Chondrocyte (in vitro differentiated cells): ENCODE data around the gene WDR18. TPM values are rescaled to one million over a fixed set of nuclear protein-coding genes. Genes with fewer than 3 reads are reported as not detected.

ENCODE experiments used
- DNase-seq: peaks from one replicate; pipeline ENCODE4 v3.0.0; 2021; ENCODE audit warnings: mixed read lengths, low spot score
- H3K27ac Mint-ChIP-seq: one replicate; pipeline ENCODE4 v1.8.0; 2021; ENCODE audit warnings: mild to moderate bottlenecking, moderate library complexity, mixed read lengths; ENCODE audit not compliant: unreplicated experiment
- H3K27me3 Mint-ChIP-seq: 2 replicates; pipeline ENCODE4 v1.8.0; 2021; ENCODE audit warnings: low read depth, mixed read lengths
- H3K36me3 Mint-ChIP-seq: 2 replicates; pipeline ENCODE4 v1.8.0; 2021; ENCODE audit warnings: low read depth, mixed read lengths
- H3K4me1 Mint-ChIP-seq: 2 replicates; pipeline ENCODE4 v1.8.0; 2021; ENCODE audit warnings: low read depth, mild to moderate bottlenecking, mixed read lengths
- H3K4me3 Mint-ChIP-seq: one replicate; pipeline ENCODE4 v1.8.0; 2021; ENCODE audit warnings: mild to moderate bottlenecking, moderate library complexity, mixed read lengths; ENCODE audit not compliant: unreplicated experiment
- H3K9me3 Mint-ChIP-seq: 2 replicates; pipeline ENCODE4 v1.8.0; 2021; ENCODE audit warnings: low read depth, mixed read lengths
- long read RNA-seq: library from polyadenylated mRNA; stranded (forward); transcript quantifications from one replicate; pipeline ENCODE4 v2.0.0, GENCODE V29; 2021
- total RNA-seq: library from RNA; stranded (reverse); gene quantifications from 3 replicates; pipeline ENCODE4 v1.2.1, GENCODE V29; 2021
- TF ChIP-seq, protein P1 (sequence below): fragments of 200-600 bp; sonication (generic); IDR thresholded peaks from 2 replicates; pipeline ENCODE4 v1.5.0; 2021; ENCODE audit warnings: antibody characterized with exemption, mild to moderate bottlenecking, moderate library complexity

WDR18 gene, protein sequence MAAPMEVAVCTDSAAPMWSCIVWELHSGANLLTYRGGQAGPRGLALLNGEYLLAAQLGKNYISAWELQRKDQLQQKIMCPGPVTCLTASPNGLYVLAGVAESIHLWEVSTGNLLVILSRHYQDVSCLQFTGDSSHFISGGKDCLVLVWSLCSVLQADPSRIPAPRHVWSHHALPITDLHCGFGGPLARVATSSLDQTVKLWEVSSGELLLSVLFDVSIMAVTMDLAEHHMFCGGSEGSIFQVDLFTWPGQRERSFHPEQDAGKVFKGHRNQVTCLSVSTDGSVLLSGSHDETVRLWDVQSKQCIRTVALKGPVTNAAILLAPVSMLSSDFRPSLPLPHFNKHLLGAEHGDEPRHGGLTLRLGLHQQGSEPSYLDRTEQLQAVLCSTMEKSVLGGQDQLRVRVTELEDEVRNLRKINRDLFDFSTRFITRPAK
- total RNA-seq, result 42.1 to 48.5 TPM (median 48.0 TPM) in 3 replicates
- long read RNA-seq, transcript WDR18-204 (9 exons, 1,465 nt), result minor isoform, 5 of 165 reads
- long read RNA-seq, transcript WDR18-202 (10 exons, 1,608 nt), result major isoform, 138 of 165 reads
- long read RNA-seq, partial matches to known transcripts, result 3 of 165 reads
- long read RNA-seq, other reads (novel, unspliced or antisense), result 19 of 165 reads

DNA sequence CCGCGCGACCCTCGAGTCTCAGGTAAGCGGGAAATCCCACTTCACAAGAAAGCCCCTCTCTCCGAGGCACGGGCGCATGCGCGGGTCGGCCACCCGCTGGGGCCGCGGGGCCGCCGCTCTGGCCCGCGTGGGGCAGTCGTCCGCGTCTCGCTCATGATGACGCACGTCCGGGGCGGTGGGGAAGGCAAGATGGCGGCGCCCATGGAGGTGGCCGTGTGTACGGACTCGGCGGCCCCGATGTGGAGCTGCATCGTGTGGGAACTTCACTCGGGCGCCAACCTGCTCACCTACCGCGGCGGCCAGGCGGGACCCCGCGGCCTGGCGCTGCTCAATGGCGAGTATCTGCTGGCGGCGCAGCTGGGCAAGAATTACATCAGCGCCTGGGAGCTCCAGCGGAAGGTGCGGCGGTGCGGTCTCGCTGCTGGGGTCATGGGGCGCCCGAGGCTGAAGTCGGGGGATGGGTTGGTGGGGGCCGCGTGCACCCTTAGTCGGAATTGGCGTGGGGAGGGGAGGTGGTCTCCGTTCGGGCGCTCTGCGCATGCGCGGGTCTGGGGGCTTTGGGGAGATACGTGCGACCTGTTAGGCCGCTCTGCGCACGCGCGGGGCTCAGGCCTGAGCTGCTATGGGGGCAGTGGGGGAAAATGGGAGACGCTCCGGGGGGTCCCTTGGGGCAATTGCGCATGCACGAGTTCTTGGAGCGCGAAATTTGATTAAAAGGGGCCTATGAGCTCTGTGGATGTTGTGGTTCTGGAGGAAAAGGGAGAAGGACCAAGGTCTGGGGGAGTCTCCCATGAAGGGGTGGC is at the start of gene WDR18:
Gene WDR18 (plus strand): TSS at position 181 of the 803 bp plus-strand sequence. CDS start 9 bp downstream, at position 190.
- peak; percentile 98 for DNase-seq
- no peaks in the 10 kb centered on the region for H3K27me3 Mint-ChIP-seq
- peaks cover 12% of the 10 kb centered on the region for H3K4me1 Mint-ChIP-seq
- H3K9me3 Mint-ChIP-seq, result no peaks in the 10 kb centered on the region
- peaks cover 5% of the 10 kb centered on the region for H3K36me3 Mint-ChIP-seq
- peak within 1 kb of the TSS; percentile 94 for H3K4me3 Mint-ChIP-seq
- TF ChIP-seq, protein P1, sequence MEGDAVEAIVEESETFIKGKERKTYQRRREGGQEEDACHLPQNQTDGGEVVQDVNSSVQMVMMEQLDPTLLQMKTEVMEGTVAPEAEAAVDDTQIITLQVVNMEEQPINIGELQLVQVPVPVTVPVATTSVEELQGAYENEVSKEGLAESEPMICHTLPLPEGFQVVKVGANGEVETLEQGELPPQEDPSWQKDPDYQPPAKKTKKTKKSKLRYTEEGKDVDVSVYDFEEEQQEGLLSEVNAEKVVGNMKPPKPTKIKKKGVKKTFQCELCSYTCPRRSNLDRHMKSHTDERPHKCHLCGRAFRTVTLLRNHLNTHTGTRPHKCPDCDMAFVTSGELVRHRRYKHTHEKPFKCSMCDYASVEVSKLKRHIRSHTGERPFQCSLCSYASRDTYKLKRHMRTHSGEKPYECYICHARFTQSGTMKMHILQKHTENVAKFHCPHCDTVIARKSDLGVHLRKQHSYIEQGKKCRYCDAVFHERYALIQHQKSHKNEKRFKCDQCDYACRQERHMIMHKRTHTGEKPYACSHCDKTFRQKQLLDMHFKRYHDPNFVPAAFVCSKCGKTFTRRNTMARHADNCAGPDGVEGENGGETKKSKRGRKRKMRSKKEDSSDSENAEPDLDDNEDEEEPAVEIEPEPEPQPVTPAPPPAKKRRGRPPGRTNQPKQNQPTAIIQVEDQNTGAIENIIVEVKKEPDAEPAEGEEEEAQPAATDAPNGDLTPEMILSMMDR, result peak; percentile 22
- H3K27ac Mint-ChIP-seq, result peak within 1 kb of the TSS; percentile 94

DNA sequence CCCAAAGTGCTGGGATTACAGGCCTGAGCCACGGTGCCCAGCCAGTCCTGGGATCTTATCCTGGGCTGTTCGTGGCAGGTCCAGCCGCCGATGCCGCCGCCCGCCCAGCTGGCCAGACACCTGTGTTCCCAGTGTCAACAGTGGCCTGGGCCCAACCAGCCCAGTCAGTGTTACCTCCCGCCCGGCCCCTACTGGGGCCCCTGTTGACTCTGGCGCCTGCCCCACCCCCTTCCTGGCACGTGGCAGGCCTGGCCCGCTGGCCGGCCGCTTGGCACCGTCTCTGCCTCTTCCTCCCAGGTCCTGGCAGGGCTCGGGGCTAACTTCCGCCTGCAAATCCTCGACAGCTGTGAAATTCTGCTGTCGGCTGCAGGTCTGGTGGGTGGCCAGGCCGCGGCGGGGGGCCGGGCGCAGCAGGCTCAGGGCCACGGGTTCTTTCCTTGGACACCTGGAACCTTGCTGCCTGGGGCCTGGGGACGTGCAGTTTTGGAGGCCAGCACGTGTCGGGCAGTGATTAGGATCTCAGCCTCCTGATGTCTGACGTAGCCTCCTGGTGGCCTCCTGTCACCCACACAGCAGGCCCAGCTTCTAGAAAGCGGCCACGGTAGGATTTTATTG is 49.2 kb upstream of the WDR18 start:
- DNase-seq, result no peak
- H3K27me3 Mint-ChIP-seq, result no peaks in the 10 kb centered on the region
- peak overlapping the region; percentile 5 for H3K27ac Mint-ChIP-seq
- no peaks in the 10 kb centered on the region for H3K36me3 Mint-ChIP-seq
- H3K4me1 Mint-ChIP-seq, result peaks cover 32% of the 10 kb centered on the region
- TF ChIP-seq, protein P1, result peak; percentile 11
- no peak overlapping the region for H3K4me3 Mint-ChIP-seq
- no peaks in the 10 kb centered on the region for H3K9me3 Mint-ChIP-seq

DNA sequence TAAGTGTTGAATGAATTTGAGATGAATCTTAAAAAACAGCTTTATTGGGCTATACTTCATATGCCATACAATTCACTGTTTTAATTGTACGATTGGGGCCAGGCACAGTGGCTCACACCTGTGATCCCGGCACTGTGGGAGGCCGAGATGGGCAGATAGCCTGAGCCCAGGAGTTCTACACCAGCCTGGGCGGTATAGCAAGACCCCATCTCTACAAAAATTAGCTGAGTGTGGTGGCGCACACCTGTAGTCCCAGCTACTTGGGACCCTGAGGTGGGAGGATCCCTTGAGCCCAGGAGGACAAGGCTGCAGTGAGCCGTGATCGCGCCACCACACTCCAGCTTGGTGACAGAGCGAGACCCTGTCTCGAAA is 48.0 kb upstream of the WDR18 start:
- peaks cover 38% of the 10 kb centered on the region for H3K4me1 Mint-ChIP-seq
- H3K9me3 Mint-ChIP-seq, result no peaks in the 10 kb centered on the region

DNA sequence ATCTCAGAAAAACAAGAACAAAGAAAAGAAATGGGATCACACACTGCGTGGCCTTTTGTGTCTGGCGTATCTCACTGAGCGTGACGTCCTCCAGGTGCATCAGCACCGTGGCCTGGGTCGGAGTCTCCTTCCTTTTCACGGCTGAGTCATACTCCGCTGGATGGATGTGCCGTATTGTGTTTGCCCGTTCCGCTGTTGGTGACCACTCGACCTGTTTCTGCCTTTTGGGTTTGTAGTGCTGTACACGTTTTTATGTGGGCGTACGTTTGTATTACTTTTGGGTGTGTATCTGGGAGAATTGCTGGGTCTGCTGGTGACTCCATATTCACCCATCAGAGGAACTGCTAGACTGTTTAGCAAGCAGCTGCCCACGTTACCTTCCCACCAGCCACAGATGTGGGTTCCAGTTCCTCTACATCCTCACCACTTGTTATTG is 46.9 kb upstream of the WDR18 start:
- Mint-ChIP-seq H3K4me3 (no peak overlapping the region), H3K27ac (no peak overlapping the region), H3K27me3 (no peaks in the 10 kb centered on the region), H3K36me3 (peaks cover 2% of the 10 kb centered on the region), H3K4me1 (peaks cover 40% of the 10 kb centered on the region), H3K9me3 (no peaks in the 10 kb centered on the region)
- no peak for DNase-seq
- TF ChIP-seq, protein P1, result no peak

More for the DNA sequence above, 48.0 kb upstream of the WDR18 start:
- Mint-ChIP-seq H3K4me3 (no peak overlapping the region), H3K27me3 (no peaks in the 10 kb centered on the region), H3K36me3 (no peaks in the 10 kb centered on the region), H3K27ac (no peak overlapping the region)
- TF ChIP-seq, protein P1, result no peak
- no peak for DNase-seq
